ENCODE measurements around the gene SUGT1. TPM values are rescaled to one million over a fixed set of nuclear protein-coding genes. Genes with fewer than 3 reads are reported as not detected.
"Not testable (repeated sequence)": the region's sequence is repeated elsewhere in the genome, so short reads cannot be mapped to it uniquely, and the experiment has no call there.

Gene SUGT1
- total RNA-seq, 2 donors from 2014 or later, result 34.4 to 47.8 TPM

GRCh38 chr13:52713894-52714293, 61.3 kb downstream of the SUGT1 start:
- Histone ChIP-seq H3K27ac (no peak overlapping the region), H3K36me3 (no peaks in the 10 kb centered on the region), H3K9me3 (no peaks in the 10 kb centered on the region), H3K4me1 (replicated peaks) (no peaks in the 10 kb centered on the region), H3K27me3 (replicated peaks; ENCODE audit: insufficient read depth) (no peaks in the 10 kb centered on the region), H3K4me3 (no peak overlapping the region)
- TF ChIP-seq POLR2AphosphoS5 (IDR thresholded peaks at IDR 0.05), result no peak
- TF ChIP-seq CTCF (IDR thresholded peaks at IDR 0.05), result no peak
- TF ChIP-seq POLR2A (IDR thresholded peaks at IDR 0.05), result no peak
- no peak for DNase-seq (ENCODE audit: low spot score)
- WGBS, result 71% methylated on average over 3 of the region's 3 CpGs
- intact Hi-C loops (cut with DNase I), result no loop called here

DNA sequence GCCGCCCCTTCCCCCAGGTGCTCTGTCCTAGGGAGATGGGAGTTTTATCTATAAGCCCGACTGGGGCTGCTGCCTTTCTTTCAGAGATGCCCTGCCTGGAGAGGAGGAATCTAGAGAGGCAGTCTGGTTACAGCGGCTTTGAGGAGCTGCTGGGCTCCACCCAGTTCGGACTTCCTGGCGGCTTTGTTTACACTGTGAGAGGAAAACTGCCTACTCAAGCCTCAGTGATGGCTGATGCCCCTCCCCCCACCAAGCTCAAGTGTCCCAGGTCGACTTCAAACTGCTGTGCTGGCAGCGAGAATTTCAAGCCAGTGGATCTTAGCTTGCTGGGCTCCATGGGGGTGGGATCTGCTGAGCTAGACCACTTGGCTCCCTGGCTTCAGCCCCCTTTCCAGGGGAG, 68.3 kb downstream of the SUGT1 start:
- H3K27ac ChIP-seq; H3K36me3 ChIP-seq; H3K27me3 ChIP-seq (replicated peaks; ENCODE audit: insufficient read depth); DNase-seq (ENCODE audit: low spot score); H3K4me3 ChIP-seq; H3K4me1 ChIP-seq (replicated peaks); intact Hi-C loops (cut with DNase I); H3K9me3 ChIP-seq: not testable (repeated sequence)
- 67% methylated on average over 6 of the region's 7 CpGs for WGBS

GRCh38 chr13:52721356-52721755, 68.7 kb downstream of the SUGT1 start:
- H3K36me3 ChIP-seq; H3K9me3 ChIP-seq; H3K4me1 ChIP-seq (replicated peaks); DNase-seq (ENCODE audit: low spot score); H3K4me3 ChIP-seq; H3K27me3 ChIP-seq (replicated peaks; ENCODE audit: insufficient read depth); H3K27ac ChIP-seq; intact Hi-C loops (cut with DNase I): not testable (repeated sequence)
- WGBS, result 95% methylated on average over 2 of the region's 2 CpGs

GRCh38 chr13:52723181-52723580, 70.5 kb downstream of the SUGT1 start:
- Histone ChIP-seq H3K4me3 (no peak overlapping the region), H3K9me3 (no peaks in the 10 kb centered on the region), H3K4me1 (replicated peaks) (no peaks in the 10 kb centered on the region), H3K27me3 (replicated peaks; ENCODE audit: insufficient read depth) (no peaks in the 10 kb centered on the region), H3K36me3 (no peaks in the 10 kb centered on the region), H3K27ac (no peak overlapping the region)
- 69% methylated on average over 4 of the region's 4 CpGs for WGBS
- TF ChIP-seq POLR2A (IDR thresholded peaks at IDR 0.05) (no peak), POLR2AphosphoS5 (IDR thresholded peaks at IDR 0.05) (no peak), CTCF (IDR thresholded peaks at IDR 0.05) (no peak)
- no peak for DNase-seq (ENCODE audit: low spot score)
- intact Hi-C loops (cut with DNase I), result no loop called here

DNA sequence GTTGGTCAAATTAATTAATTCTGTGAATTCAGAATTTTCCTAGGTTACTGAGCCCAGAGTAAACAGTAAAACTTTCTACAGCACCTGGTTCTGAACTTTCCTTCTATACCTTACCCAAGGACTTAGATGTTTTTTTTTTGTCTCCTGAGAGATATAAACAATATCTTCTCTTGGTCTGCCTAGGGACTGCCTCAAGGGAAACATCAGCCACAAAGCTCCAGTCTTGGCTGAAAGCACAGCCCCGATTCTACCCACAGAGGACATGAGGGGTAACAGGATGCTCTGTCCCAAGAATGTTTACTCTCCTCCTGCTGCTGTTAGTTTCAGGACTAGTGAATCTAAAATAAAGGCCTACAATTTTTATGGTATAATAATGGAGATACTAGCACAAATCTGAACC, 72.7 kb downstream of the SUGT1 start:
- intact Hi-C loops (cut with DNase I), result no loop called here
- WGBS, result 92% methylated on average over 1 of the region's 1 CpG

More for the DNA sequence above, 72.7 kb downstream of the SUGT1 start:
- TF ChIP-seq POLR2AphosphoS5 (IDR thresholded peaks at IDR 0.05) (no peak), POLR2A (IDR thresholded peaks at IDR 0.05) (no peak), CTCF (IDR thresholded peaks at IDR 0.05) (no peak)
- Histone ChIP-seq H3K27me3 (replicated peaks; ENCODE audit: insufficient read depth) (no peaks in the 10 kb centered on the region), H3K4me3 (no peak overlapping the region), H3K9me3 (no peaks in the 10 kb centered on the region), H3K27ac (no peak overlapping the region), H3K4me1 (replicated peaks) (no peaks in the 10 kb centered on the region), H3K36me3 (no peaks in the 10 kb centered on the region)
- no peak for DNase-seq (ENCODE audit: low spot score)
